ENCODE data around the gene RNF157. TPM values are rescaled to one million over a fixed set of nuclear protein-coding genes. Genes with fewer than 3 reads are reported as not detected.

Gene RNF157
- total and polyA plus RNA-seq, 10 of the 15 experiments (the other 5 are each of a cell fraction or from before 2014, with no cell fraction given) = 1.4 to 15.9 (median 9.6) TPM

GRCh38 chr17:76253841-76254240 is 13.5 kb upstream of the RNF157 start:
- Histone ChIP-seq H4K20me1 (ENCODE audit: control insufficient read depth, insufficient read depth) (no peaks in the 10 kb centered on the region), H3K36me3 (ENCODE audit: control insufficient read depth in 2 of 2, insufficient read depth in 2 of 2, low read length in 1 of 2) (no peaks in the 10 kb centered on the region), H3K4me2 (ENCODE audit: control insufficient read depth, insufficient read depth) (no peak overlapping the region), H3K79me2 (ENCODE audit: control insufficient read depth, insufficient read depth, low read length) (no peaks in the 10 kb centered on the region), H3K27me3 (replicated peaks in 1 of 2; ENCODE audit: control insufficient read depth in 2 of 2, insufficient read depth in 2 of 2, low read length in 1 of 2) (no peaks in the 10 kb centered on the region), H3K9ac (ENCODE audit: control insufficient read depth, insufficient read depth, low read length) (no peak overlapping the region), H3K4me3 (no peak overlapping the region), H3K4me1 (ENCODE audit: control insufficient read depth, insufficient read depth, low read length) (peaks cover 20% of the 10 kb centered on the region), H3K9me3 (replicated peaks; ENCODE audit: control insufficient read depth, insufficient read depth, low read length) (no peaks in the 10 kb centered on the region; the same call in 2 of the 3 replicates), H3K27ac (ENCODE audit: control insufficient read depth, insufficient read depth) (no peak overlapping the region), H2AFZ (ENCODE audit: control insufficient read depth, low read depth, low read length) (no peak overlapping the region)
- no peak for TF ChIP-seq PAX8 (IDR thresholded peaks at IDR 0.05)
- TF ChIP-seq TBL1XR1 (IDR thresholded peaks at IDR 0.05; ENCODE audit: low read depth, low read length) = no peak
- TF ChIP-seq BRCA1 (IDR thresholded peaks at IDR 0.05; ENCODE audit: low read depth, low read length) = no peak
- TF ChIP-seq FOS (IDR thresholded peaks at IDR 0.05; ENCODE audit: borderline replicate concordance, extremely low read depth, insufficient read length) = no peak
- TF ChIP-seq ZSCAN29 (IDR thresholded peaks at IDR 0.05) = no peak
- TF ChIP-seq GABPA (IDR thresholded peaks at IDR 0.05; ENCODE audit: low read depth) = no peak
- no peak for TF ChIP-seq POU2F2 (IDR thresholded peaks at IDR 0.05; ENCODE audit: borderline replicate concordance, low read depth, low read length)
- no peak for TF ChIP-seq HDGF (IDR thresholded peaks at IDR 0.05)
- no peak for TF ChIP-seq NFYB (IDR thresholded peaks at IDR 0.05; ENCODE audit: insufficient read depth, low read depth, low read length)
- no peak for TF ChIP-seq SMARCA5 (IDR thresholded peaks at IDR 0.05)
- intact Hi-C loops (cut with micrococcal nuclease; ENCODE audit: unreplicated experiment) (no loop called here), in situ Hi-C loops (cut with MboI) (loop anchor here (25.0 kb wide), 2 partner anchors 1208 to 1908 kb away; partner anchors contain the start of gene SYNGR2)
- no peak for ATAC-seq
- ChIA-PET CTCF (interaction anchor here (1.3 kb wide), 2 partner anchors 10 to 70 kb away, joined by 3 to 7 read pairs; partner anchors contain the start of gene UBALD2), SMC1A (ENCODE audit: uncharacterized antibody, unreplicated experiment) (interaction anchor here (0.5 to 13.9 kb wide), 3 partner anchors 8 to 70 kb away, joined by 3 to 226 read pairs (median 3); partner anchors contain the start of gene UBALD2), POLR2A (interaction anchor here (0.8 to 16.9 kb wide), 4 partner anchors 12 to 99 kb away, joined by 3 to 341 read pairs (median 5); partner anchors contain the start of genes PRPSAP1 and UBALD2), RAD21 (ENCODE audit: unreplicated experiment) (no interaction called here)
- WGBS (ENCODE audit: insufficient coverage, insufficient replicate concordance, low lambda C conversion rate, missing lambda C conversion rate) = 100% methylated on average over 7 of the region's 7 CpGs
- no peak for DNase-seq (ENCODE audit: low read depth, low spot score)
- BruUV-seq (replicated peaks) = no TSS peak
- FAIRE-seq = no peak

All from GM12878 (cell line).